Stimulated activated CD8-positive, alpha-beta memory T cell treated with anti-CD3 and anti-CD28 coated beads, Interleukin-12 subunit alpha, Interleukin-12 subunit beta, amount 100 ng/mL, for 1 hour (primary cell): Measurements from ENCODE around the gene SRD5A3.
A peak's percentile ranks its signal among the peaks of the same experiment; 100 is the strongest.

Experiments
- DNase-seq: peaks from one replicate; pipeline ENCODE4 v3.0.0-alpha.2; 2020; ENCODE audit warnings: low read depth

SRD5A3 gene

GRCh38 chr4:55376698-55377097 is 30.7 kb downstream of the SRD5A3 start:
- DNase-seq = no peak

GRCh38 chr4:55378617-55379467 is 32.8 kb downstream of the SRD5A3 start:
- DNase-seq = no peak

GRCh38 chr4:55380576-55380975 is 34.5 kb downstream of the SRD5A3 start:
- DNase-seq = no peak

GRCh38 chr4:55381502-55381901 is 35.5 kb downstream of the SRD5A3 start:
- DNase-seq = no peak

- DNase-seq = no peak
Observed at GRCh38 chr4:55382488-55383003, 36.5 kb downstream of the SRD5A3 start.

GRCh38 chr4:55385201-55385649 is 39.2 kb downstream of the SRD5A3 start:
- DNase-seq = no peak

- DNase-seq = no peak
Observed at GRCh38 chr4:55386073-55386472, 40.0 kb downstream of the SRD5A3 start.

GRCh38 chr4:55386840-55387239 is 40.8 kb downstream of the SRD5A3 start:
- no peak for DNase-seq

- DNase-seq = no peak
Observed at GRCh38 chr4:55393461-55394320, 47.6 kb downstream of the SRD5A3 start.

- DNase-seq = no peak
Observed at GRCh38 chr4:55395218-55395528, 49.1 kb downstream of the SRD5A3 start.

GRCh38 chr4:55395529-55396307 is 49.7 kb downstream of the SRD5A3 start, which contains the start of gene TMEM165:
Gene TMEM165, plus strand, starts transcription at chr4:55395957. Its CDS starts 233 bp downstream, at chr4:55396190.
- peak; percentile 77 for DNase-seq

- no peak for DNase-seq
Observed at GRCh38 chr4:55396308-55397125, 50.5 kb downstream of the SRD5A3 start.

- no peak for DNase-seq
Observed at GRCh38 chr4:55397126-55397436, 51.0 kb downstream of the SRD5A3 start.

- no peak for DNase-seq
Observed at GRCh38 chr4:55397520-55398321, 51.7 kb downstream of the SRD5A3 start.

GRCh38 chr4:55398461-55398860 is 52.4 kb downstream of the SRD5A3 start:
- DNase-seq = no peak

- no peak for DNase-seq
Observed at GRCh38 chr4:55398966-55399365, 52.9 kb downstream of the SRD5A3 start.

GRCh38 chr4:55399581-55399980 is 53.5 kb downstream of the SRD5A3 start:
- DNase-seq = no peak

GRCh38 chr4:55405073-55405472 is 59.0 kb downstream of the SRD5A3 start:
- DNase-seq = no peak

GRCh38 chr4:55406545-55406944 is 60.5 kb downstream of the SRD5A3 start:
- DNase-seq = no peak

- no peak for DNase-seq
Observed at GRCh38 chr4:55407119-55407518, 61.1 kb downstream of the SRD5A3 start.
